DOHH2 (cell line): ENCODE results near the gene PC.

Experiments used
- EZH2phosphoT487 ChIP-seq: fragments of 200-600 bp; sonication (generic); IDR thresholded peaks from 2 replicates; pipeline ENCODE4 v1.6.1; 2017; ENCODE audit warnings: borderline replicate concordance, mild to moderate bottlenecking, antibody characterized with exemption, low read length, moderate library complexity, mixed read lengths
- TF ChIP-seq, protein P1 (sequence below): fragments of 200-600 bp; sonication (generic); IDR thresholded peaks from one replicate; pipeline ENCODE4 v1.5.1; 2014; ENCODE audit warnings: antibody characterized with exemption, mild to moderate bottlenecking, low read depth, low read length; ENCODE audit not compliant: poor library complexity, severe bottlenecking

DNA sequence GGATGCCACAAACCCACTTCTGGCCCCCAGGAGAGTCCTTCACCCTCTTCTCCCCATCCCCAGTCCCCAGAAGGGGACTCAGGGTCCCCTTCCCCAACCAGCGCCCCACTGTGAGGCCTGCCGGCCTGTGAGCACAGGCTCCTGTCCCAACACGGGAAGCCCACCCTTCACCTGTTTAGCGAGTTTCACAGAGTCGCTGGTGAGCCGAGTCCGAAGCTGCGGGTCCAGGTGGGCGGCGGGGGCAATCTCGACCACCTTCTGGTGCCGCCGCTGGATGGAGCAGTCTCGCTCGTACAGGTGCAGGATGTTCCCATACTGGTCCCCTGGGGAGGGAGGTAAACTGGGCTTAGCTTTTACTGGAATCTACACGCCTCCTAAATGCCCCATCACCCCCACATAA, 88.1 kb downstream of the PC start:
- TF ChIP-seq, protein P1, sequence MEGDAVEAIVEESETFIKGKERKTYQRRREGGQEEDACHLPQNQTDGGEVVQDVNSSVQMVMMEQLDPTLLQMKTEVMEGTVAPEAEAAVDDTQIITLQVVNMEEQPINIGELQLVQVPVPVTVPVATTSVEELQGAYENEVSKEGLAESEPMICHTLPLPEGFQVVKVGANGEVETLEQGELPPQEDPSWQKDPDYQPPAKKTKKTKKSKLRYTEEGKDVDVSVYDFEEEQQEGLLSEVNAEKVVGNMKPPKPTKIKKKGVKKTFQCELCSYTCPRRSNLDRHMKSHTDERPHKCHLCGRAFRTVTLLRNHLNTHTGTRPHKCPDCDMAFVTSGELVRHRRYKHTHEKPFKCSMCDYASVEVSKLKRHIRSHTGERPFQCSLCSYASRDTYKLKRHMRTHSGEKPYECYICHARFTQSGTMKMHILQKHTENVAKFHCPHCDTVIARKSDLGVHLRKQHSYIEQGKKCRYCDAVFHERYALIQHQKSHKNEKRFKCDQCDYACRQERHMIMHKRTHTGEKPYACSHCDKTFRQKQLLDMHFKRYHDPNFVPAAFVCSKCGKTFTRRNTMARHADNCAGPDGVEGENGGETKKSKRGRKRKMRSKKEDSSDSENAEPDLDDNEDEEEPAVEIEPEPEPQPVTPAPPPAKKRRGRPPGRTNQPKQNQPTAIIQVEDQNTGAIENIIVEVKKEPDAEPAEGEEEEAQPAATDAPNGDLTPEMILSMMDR: no peak
- no peak for TF ChIP-seq EZH2phosphoT487
